Measurements from ENCODE around the gene TGM5. TPM values are rescaled to one million over a fixed set of nuclear protein-coding genes. Genes with fewer than 3 reads are reported as not detected.
"Not testable (repeated sequence)": the region's sequence is repeated elsewhere in the genome, so short reads cannot be mapped to it uniquely, and the experiment has no call there.

TGM5 gene
- total RNA-seq, 6 experiments from 2014 or later = not detected

GRCh38 chr15:43275740-43276562 lies 9.2 kb upstream of the TGM5 start:
- no peak for TF ChIP-seq CTCF (IDR thresholded peaks at IDR 0.05)
- Mint-ChIP-seq H3K36me3 (ENCODE audit: low read depth) (no peaks in the 10 kb centered on the region), H3K27me3 (ENCODE audit: insufficient read depth) (peaks cover 65% of the 10 kb centered on the region), H3K9me3 (peaks cover 7% of the 10 kb centered on the region), H3K27ac (no peak overlapping the region), H3K4me3 (no peak overlapping the region), H3K4me1 (ENCODE audit: low read depth) (peaks cover 7% of the 10 kb centered on the region)
- DNase-seq = no peak

DNA sequence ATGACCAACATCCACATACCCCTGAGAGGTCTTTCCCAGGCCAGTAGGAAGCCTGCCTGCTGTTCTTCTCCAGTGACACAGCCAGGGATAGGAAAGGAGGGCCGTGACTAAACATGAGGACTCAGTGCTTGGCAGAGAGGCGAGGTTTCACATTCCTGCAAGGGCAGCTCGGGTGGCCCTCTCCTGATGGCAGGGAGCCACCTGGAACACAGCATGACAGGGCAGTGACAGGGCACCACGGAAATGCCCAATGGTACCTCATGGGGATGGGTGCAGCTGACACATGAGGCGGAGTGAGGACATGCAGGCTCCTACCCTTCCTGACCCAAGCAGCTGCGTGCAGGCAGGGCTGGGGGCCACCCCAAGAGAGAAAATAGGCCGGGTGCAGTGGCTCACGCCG lies 7.4 kb upstream of the TGM5 start:
- TF ChIP-seq CTCF (IDR thresholded peaks at IDR 0.05) = no peak
- H3K4me3 Mint-ChIP-seq = no peak overlapping the region
- H3K4me1 Mint-ChIP-seq (ENCODE audit: low read depth) = peaks cover 7% of the 10 kb centered on the region
- H3K27me3 Mint-ChIP-seq (ENCODE audit: insufficient read depth) = peaks cover 68% of the 10 kb centered on the region
- no peaks in the 10 kb centered on the region for H3K36me3 Mint-ChIP-seq (ENCODE audit: low read depth)
- no peak overlapping the region for H3K27ac Mint-ChIP-seq
- DNase-seq = no peak
- H3K9me3 Mint-ChIP-seq = peaks cover 7% of the 10 kb centered on the region

DNA sequence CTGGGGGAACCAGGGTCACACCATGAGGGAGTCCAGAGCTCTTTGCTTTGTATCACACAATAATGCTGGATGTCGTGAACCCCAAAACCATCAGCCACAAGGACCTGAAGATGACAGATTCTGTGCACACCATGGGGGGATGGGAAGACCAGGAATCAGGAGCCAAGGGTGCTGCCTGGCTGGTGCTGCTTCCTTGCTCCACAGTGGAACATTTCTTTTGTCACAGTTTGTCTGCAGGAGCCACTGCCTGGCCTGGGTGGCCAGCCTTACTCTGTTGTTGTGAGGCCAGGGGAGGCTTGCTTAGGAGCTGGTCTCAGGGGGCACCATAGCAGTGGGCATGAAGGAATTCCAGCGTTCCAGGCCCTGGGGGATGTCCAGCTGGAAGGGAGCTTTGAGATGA lies 6.5 kb upstream of the TGM5 start:
- DNase-seq = no peak
- peaks cover 7% of the 10 kb centered on the region for H3K4me1 Mint-ChIP-seq (ENCODE audit: low read depth)
- H3K27me3 Mint-ChIP-seq (ENCODE audit: insufficient read depth) = peaks cover 67% of the 10 kb centered on the region
- H3K9me3 Mint-ChIP-seq = peaks cover 7% of the 10 kb centered on the region
- no peak for TF ChIP-seq CTCF (IDR thresholded peaks at IDR 0.05)
- no peak overlapping the region for H3K27ac Mint-ChIP-seq
- no peak overlapping the region for H3K4me3 Mint-ChIP-seq
- no peaks in the 10 kb centered on the region for H3K36me3 Mint-ChIP-seq (ENCODE audit: low read depth)

DNA sequence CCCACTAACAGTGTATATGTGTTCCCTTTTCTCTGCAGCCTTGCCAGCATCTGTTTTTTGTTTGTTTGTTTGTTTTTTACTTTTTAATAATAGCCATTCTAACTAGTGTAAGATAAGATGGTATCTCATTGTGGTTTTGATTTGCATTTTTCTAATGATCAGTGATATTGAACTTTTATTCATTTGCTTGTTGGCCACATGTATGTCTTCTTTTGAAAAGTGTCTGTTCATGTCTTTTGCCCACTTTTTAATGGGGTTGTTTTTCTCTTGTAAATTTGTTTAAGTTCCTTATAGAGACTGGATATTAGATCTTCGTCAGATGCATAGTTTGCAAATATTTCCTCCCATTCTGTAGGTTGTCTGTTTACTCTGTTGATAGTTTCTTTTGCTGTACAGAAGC lies 5.2 kb upstream of the TGM5 start:
- H3K27me3 Mint-ChIP-seq (ENCODE audit: insufficient read depth) = peaks cover 66% of the 10 kb centered on the region
- H3K36me3 Mint-ChIP-seq (ENCODE audit: low read depth); H3K27ac Mint-ChIP-seq; H3K4me3 Mint-ChIP-seq; H3K9me3 Mint-ChIP-seq; DNase-seq; H3K4me1 Mint-ChIP-seq (ENCODE audit: low read depth): not testable (repeated sequence)

DNA sequence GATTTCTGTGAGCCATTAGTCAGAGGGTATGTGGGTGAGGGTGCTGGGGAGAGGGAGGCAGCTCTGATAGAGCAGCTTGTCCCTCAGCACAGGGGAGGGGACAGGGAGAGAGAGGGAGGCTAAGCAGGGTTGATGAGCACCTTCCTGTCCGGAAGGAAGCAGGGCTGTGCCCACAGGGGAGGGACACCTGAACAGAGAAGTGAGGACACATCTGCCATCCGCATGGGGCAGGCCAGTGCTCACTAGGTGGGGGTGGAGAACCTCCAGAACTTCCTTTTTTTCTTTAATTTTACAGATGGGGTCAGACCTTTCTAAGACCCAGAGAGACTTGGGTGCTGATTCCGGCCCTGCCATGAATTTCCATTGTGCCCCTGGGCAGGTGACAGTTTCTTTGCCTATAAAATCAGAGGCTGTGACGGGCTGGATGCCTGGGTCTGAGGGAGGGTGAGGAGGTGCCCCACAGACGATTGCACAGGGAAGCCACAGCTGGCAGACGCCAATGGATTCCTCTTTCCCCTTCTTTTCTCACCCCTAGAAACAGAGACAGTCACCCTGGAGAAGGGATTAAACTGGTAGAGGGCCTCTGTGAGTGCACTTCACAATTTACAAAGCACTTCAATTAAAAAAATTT lies 4.1 kb upstream of the TGM5 start:
- DNase-seq = no peak
- no peak overlapping the region for H3K4me3 Mint-ChIP-seq
- peaks cover 7% of the 10 kb centered on the region for H3K9me3 Mint-ChIP-seq
- H3K36me3 Mint-ChIP-seq (ENCODE audit: low read depth) = no peaks in the 10 kb centered on the region
- TF ChIP-seq CTCF (IDR thresholded peaks at IDR 0.05) = no peak
- peaks cover 7% of the 10 kb centered on the region for H3K4me1 Mint-ChIP-seq (ENCODE audit: low read depth)
- peaks cover 65% of the 10 kb centered on the region for H3K27me3 Mint-ChIP-seq (ENCODE audit: insufficient read depth)
- H3K27ac Mint-ChIP-seq = no peak overlapping the region

- peaks cover 7% of the 10 kb centered on the region for H3K9me3 Mint-ChIP-seq
- H3K27me3 Mint-ChIP-seq (ENCODE audit: insufficient read depth) = peaks cover 63% of the 10 kb centered on the region
- TF ChIP-seq CTCF (IDR thresholded peaks at IDR 0.05) = no peak
- no peak overlapping the region for H3K4me3 Mint-ChIP-seq
- no peaks in the 10 kb centered on the region for H3K36me3 Mint-ChIP-seq (ENCODE audit: low read depth)
- H3K4me1 Mint-ChIP-seq (ENCODE audit: low read depth) = peaks cover 7% of the 10 kb centered on the region
- no peak for DNase-seq
- H3K27ac Mint-ChIP-seq = no peak overlapping the region
These were observed 3.5 kb upstream of the TGM5 start for GRCh38 chr15:43270113-43270665.
